ENCODE measurements around the gene TMEM209. TPM values are rescaled to one million over a fixed set of nuclear protein-coding genes. Genes with fewer than 3 reads are reported as not detected.

The TMEM209 gene
- total RNA-seq, 4 donors from 2014 or later: 8.7 to 15.0 (median 12.6) TPM

GRCh38 chr7:130118801-130119200 is 86.4 kb downstream of the TMEM209 start:
- peaks cover 45% of the 10 kb centered on the region for H3K36me3 ChIP-seq
- DNase-seq (ENCODE audit: low spot score in 2 of 2): no peak
- TF ChIP-seq POLR2A (IDR thresholded peaks at IDR 0.05): no peak
- no peak for TF ChIP-seq CTCF (IDR thresholded peaks at IDR 0.05)
- TF ChIP-seq EP300 (IDR thresholded peaks at IDR 0.05): no peak
- TF ChIP-seq POLR2AphosphoS5 (IDR thresholded peaks at IDR 0.05): no peak
- no peaks in the 10 kb centered on the region for H3K9me3 ChIP-seq
- no peak overlapping the region for H3K27ac ChIP-seq
- no peak overlapping the region for H3K4me3 ChIP-seq
- H3K4me1 ChIP-seq: no peaks in the 10 kb centered on the region
- 100% methylated on average over 4 of the region's 4 CpGs for WGBS
- no peaks in the 10 kb centered on the region for H3K27me3 ChIP-seq

DNA sequence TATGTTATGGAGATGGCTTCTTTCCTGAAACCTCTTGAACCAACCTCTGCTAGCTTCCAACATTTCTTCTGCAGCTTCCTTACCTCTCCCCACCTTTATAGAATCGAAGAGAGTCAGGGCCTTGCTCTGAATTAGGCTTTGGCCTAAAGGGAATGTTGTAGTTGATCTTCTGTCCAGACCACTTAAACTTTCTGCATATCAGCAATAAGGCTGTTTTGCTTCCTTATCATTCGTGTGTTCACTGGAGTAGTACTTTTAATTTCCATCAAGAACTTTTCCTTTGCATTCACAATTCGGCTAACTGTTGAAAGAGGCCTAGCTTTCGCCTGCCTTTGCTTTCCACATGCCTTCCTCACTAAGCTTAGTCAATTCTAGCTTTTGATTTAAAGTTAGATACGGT is 86.9 kb downstream of the TMEM209 start:
- Histone ChIP-seq H3K9me3 (no peaks in the 10 kb centered on the region), H3K36me3 (peaks cover 41% of the 10 kb centered on the region), H3K4me3 (no peak overlapping the region), H3K4me1 (no peaks in the 10 kb centered on the region), H3K27ac (no peak overlapping the region), H3K27me3 (no peaks in the 10 kb centered on the region)
- TF ChIP-seq EP300 (IDR thresholded peaks at IDR 0.05): no peak
- no peak for TF ChIP-seq POLR2AphosphoS5 (IDR thresholded peaks at IDR 0.05)
- TF ChIP-seq CTCF (IDR thresholded peaks at IDR 0.05): no peak
- no peak for TF ChIP-seq POLR2A (IDR thresholded peaks at IDR 0.05)
- DNase-seq (ENCODE audit: low spot score in 2 of 2): no peak
- 82% methylated on average over 5 of the region's 5 CpGs for WGBS

DNA sequence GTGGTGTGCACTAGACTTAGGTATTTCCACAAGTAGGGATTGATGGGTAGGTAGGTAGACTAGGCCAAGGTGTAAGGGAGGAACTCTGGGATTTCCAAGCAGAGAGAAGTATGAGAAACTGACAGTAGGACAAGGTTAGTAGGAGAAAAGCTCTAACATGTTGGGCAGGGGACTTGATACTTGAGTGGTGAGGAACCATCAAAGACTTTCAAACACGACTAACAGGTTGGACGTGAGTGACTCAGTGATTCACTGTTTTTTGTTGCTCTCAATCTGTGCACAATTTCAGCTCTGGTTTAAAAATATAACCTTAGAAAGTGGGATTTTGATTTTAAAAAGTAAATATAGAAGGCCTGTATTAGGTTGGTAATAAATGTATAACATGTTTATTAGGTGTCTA is 90.4 kb downstream of the TMEM209 start:
- Histone ChIP-seq H3K9me3 (no peaks in the 10 kb centered on the region), H3K4me1 (no peaks in the 10 kb centered on the region), H3K27me3 (no peaks in the 10 kb centered on the region), H3K27ac (no peak overlapping the region), H3K4me3 (no peak overlapping the region), H3K36me3 (peaks cover 13% of the 10 kb centered on the region)
- no peak for DNase-seq (ENCODE audit: low spot score in 2 of 2)
- WGBS: 75% methylated on average over 2 of the region's 2 CpGs
- no peak for TF ChIP-seq POLR2AphosphoS5 (IDR thresholded peaks at IDR 0.05)
- no peak for TF ChIP-seq POLR2A (IDR thresholded peaks at IDR 0.05)
- no peak for TF ChIP-seq EP300 (IDR thresholded peaks at IDR 0.05)
- TF ChIP-seq CTCF (IDR thresholded peaks at IDR 0.05): no peak

Other genes with a start within 250 kb of the TMEM209 start
- 1 to 10 TPM; 6.4 to 9.1 (median 7.5) TPM for gene ZC3HC1, start 154.0 kb downstream of the TMEM209 start, total RNA-seq
- gene KLHDC10, start 134.9 kb downstream of the TMEM209 start, total RNA-seq: 10 to 100 TPM; 17.8 to 26.9 (median 22.3) TPM
- not detected for gene SSMEM1, start 2.5 kb upstream of the TMEM209 start, total RNA-seq
- gene CPA2, start 61.5 kb upstream of the TMEM209 start, total RNA-seq: not detected
- gene CPA4, start 87.8 kb upstream of the TMEM209 start, total RNA-seq: 100 to 1,000 TPM in 1 of 4 donors, 10 to 100 TPM in 3; 68.7 to 116 (median 83.0) TPM
- gene CPA5, start 139.4 kb upstream of the TMEM209 start, total RNA-seq: under 1 TPM in 1 of 4 donors, not detected in 3; 0.30 TPM
- gene CPA1, start 175.1 kb upstream of the TMEM209 start, total RNA-seq: not detected
- 1 to 10 TPM; 1.1 to 4.6 (median 4.2) TPM for gene CEP41, start 235.6 kb upstream of the TMEM209 start, total RNA-seq